ENCODE results near the gene RIPPLY3. TPM values are rescaled to one million over a fixed set of nuclear protein-coding genes. Genes with fewer than 3 reads are reported as not detected.
"Not testable (repeated sequence)": the region's sequence is repeated elsewhere in the genome, so short reads cannot be mapped to it uniquely, and the experiment has no call there.

RIPPLY3 gene
- total RNA-seq, 1 donor, result under 0.01 TPM

- H3K4me3 ChIP-seq (ENCODE audit: low read depth, low read length), result no peak overlapping the region
- DNase-seq (ENCODE audit: low read depth), result no peak
- TF ChIP-seq, protein P1, sequence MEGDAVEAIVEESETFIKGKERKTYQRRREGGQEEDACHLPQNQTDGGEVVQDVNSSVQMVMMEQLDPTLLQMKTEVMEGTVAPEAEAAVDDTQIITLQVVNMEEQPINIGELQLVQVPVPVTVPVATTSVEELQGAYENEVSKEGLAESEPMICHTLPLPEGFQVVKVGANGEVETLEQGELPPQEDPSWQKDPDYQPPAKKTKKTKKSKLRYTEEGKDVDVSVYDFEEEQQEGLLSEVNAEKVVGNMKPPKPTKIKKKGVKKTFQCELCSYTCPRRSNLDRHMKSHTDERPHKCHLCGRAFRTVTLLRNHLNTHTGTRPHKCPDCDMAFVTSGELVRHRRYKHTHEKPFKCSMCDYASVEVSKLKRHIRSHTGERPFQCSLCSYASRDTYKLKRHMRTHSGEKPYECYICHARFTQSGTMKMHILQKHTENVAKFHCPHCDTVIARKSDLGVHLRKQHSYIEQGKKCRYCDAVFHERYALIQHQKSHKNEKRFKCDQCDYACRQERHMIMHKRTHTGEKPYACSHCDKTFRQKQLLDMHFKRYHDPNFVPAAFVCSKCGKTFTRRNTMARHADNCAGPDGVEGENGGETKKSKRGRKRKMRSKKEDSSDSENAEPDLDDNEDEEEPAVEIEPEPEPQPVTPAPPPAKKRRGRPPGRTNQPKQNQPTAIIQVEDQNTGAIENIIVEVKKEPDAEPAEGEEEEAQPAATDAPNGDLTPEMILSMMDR (IDR thresholded peaks at IDR 0.05; ENCODE audit: insufficient read depth, low read depth, low read length), result no peak
These were observed 35.3 kb downstream of the RIPPLY3 start for GRCh38 chr21:37041706-37042271.

DNA sequence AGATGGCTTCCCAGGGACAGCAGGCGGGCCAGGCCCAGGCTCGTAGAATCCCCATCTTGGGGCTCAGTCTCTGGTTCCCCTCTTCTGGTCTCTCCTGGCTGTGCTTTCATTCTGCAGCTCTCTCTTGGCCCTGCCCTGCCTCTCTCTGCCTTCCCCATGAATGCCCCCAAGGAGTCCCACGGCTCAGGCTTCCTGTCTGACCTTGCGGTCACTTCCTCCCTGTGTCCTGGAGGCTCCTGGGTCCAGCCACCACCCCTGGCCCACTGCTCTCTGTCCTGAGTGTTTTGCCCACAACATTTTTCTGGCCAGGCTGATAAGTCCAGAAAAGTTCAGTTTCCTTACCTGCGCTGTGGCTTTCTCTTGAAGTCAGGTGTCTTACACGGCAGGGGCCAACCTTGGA is 37.3 kb downstream of the RIPPLY3 start:
- no peak overlapping the region for H3K4me3 ChIP-seq (ENCODE audit: low read depth, low read length)
- TF ChIP-seq, protein P1 (IDR thresholded peaks at IDR 0.05; ENCODE audit: insufficient read depth, low read depth, low read length), result no peak
- no peak for DNase-seq (ENCODE audit: low read depth)

GRCh38 chr21:37044643-37045042 is 38.1 kb downstream of the RIPPLY3 start:
- no peak overlapping the region for H3K4me3 ChIP-seq (ENCODE audit: low read depth, low read length)
- TF ChIP-seq, protein P1 (IDR thresholded peaks at IDR 0.05; ENCODE audit: insufficient read depth, low read depth, low read length), result no peak
- no peak for DNase-seq (ENCODE audit: low read depth)

- no peak overlapping the region for H3K4me3 ChIP-seq (ENCODE audit: low read depth, low read length)
- TF ChIP-seq, protein P1 (IDR thresholded peaks at IDR 0.05; ENCODE audit: insufficient read depth, low read depth, low read length), result no peak
- no peak for DNase-seq (ENCODE audit: low read depth)
These were observed 38.6 kb downstream of the RIPPLY3 start for GRCh38 chr21:37045149-37045548.

GRCh38 chr21:37045556-37045955 is 39.1 kb downstream of the RIPPLY3 start:
- DNase-seq (ENCODE audit: low read depth), result peak; percentile 60
- no peak overlapping the region for H3K4me3 ChIP-seq (ENCODE audit: low read depth, low read length)
- TF ChIP-seq, protein P1 (IDR thresholded peaks at IDR 0.05; ENCODE audit: insufficient read depth, low read depth, low read length), result no peak

DNA sequence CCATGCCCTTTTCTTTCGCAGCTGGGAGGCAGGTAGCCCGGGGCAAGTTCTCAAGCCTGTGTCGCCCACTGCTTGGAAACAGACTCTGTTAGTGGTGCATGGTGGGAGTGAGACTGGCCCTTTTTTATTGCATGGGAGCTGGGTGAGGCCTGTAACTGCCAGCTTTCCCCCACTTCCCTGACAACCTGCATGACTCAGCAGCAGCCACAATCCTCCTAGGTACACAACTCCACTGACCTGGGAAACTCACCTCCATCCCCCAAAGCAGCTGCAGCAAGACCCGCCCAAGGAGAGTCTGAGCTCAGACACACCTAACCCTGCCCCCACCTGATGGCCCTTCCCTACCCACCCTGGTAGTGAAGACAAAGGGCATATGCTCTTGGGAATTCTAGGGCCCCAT is 40.6 kb downstream of the RIPPLY3 start:
- no peak for DNase-seq (ENCODE audit: low read depth)
- TF ChIP-seq, protein P1 (IDR thresholded peaks at IDR 0.05; ENCODE audit: insufficient read depth, low read depth, low read length), result no peak
- H3K4me3 ChIP-seq (ENCODE audit: low read depth, low read length), result no peak overlapping the region

DNA sequence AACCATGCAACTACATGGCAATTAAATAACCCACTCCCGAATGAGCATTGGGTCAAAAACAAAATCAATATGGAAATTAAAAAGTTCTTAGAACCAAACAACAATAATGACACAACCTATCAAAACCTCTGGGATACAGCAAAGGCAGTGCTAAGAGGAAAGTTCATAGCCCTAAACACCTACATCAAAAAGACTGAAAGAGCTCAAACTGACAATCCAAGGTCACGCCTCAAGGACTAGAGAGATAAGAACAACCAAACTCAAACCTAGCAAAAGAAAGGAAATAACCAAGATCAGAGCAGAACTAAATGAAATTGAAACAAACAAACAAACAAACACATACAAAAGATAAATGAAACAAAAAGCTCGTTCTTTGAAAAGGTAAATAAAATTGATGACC is 43.2 kb downstream of the RIPPLY3 start:
- DNase-seq (ENCODE audit: low read depth); H3K4me3 ChIP-seq (ENCODE audit: low read depth, low read length): not testable (repeated sequence)
